ENCODE data around the gene ILDR2.

ILDR2 gene

DNA sequence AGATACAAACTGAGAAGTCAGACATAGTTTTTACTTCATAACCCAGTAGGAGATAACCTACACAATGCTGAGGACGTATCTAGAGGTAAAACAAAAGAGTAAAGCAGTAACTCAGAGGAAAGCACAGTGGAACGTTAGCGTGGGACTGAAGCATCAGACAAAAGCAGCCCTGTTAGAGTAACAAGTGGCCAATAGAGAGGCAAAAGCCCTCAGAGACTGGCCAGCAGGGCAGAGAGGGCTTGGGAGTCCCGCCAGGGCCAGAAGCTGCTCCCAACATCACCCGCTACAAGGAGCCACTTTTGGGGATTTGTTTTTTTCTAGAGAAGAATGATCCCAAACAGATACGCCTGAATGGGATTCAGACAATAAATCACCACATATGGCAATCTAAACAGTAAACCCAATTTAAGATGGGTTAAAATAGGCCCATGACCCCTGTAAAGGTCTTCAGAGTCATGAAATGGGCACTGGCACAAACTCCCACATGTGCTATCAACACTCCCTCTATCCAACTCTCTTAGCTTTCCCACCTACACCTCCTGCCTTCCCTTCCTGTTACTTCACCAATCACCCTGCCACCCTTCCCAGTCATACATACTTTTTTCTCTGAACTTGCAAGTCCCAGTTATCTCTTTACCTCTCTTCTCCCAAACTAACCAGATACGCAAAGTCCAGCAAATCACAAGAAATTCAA is 116.5 kb downstream of the ILDR2 start:
- Histone ChIP-seq H3K27me3 (ENCODE audit: insufficient read depth, poor library complexity, severe bottlenecking) (no peaks in the 10 kb centered on the region), H3K4me3 (replicated peaks; ENCODE audit: insufficient read depth, low read length) (no peak overlapping the region), H3K27ac (replicated peaks) (no peak overlapping the region)
- TF ChIP-seq POLR2AphosphoS5 (IDR thresholded peaks at IDR 0.05; ENCODE audit: low read depth) (no peak), GABPA (IDR thresholded peaks at IDR 0.05; ENCODE audit: low read depth) (no peak), SPI1 (IDR thresholded peaks at IDR 0.05; ENCODE audit: borderline replicate concordance, low read depth) (no peak)
- TF ChIP-seq, protein P1, sequence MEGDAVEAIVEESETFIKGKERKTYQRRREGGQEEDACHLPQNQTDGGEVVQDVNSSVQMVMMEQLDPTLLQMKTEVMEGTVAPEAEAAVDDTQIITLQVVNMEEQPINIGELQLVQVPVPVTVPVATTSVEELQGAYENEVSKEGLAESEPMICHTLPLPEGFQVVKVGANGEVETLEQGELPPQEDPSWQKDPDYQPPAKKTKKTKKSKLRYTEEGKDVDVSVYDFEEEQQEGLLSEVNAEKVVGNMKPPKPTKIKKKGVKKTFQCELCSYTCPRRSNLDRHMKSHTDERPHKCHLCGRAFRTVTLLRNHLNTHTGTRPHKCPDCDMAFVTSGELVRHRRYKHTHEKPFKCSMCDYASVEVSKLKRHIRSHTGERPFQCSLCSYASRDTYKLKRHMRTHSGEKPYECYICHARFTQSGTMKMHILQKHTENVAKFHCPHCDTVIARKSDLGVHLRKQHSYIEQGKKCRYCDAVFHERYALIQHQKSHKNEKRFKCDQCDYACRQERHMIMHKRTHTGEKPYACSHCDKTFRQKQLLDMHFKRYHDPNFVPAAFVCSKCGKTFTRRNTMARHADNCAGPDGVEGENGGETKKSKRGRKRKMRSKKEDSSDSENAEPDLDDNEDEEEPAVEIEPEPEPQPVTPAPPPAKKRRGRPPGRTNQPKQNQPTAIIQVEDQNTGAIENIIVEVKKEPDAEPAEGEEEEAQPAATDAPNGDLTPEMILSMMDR (IDR thresholded peaks at IDR 0.05; ENCODE audit: insufficient read depth, low read length): no peak
- TF ChIP-seq, protein P2, sequence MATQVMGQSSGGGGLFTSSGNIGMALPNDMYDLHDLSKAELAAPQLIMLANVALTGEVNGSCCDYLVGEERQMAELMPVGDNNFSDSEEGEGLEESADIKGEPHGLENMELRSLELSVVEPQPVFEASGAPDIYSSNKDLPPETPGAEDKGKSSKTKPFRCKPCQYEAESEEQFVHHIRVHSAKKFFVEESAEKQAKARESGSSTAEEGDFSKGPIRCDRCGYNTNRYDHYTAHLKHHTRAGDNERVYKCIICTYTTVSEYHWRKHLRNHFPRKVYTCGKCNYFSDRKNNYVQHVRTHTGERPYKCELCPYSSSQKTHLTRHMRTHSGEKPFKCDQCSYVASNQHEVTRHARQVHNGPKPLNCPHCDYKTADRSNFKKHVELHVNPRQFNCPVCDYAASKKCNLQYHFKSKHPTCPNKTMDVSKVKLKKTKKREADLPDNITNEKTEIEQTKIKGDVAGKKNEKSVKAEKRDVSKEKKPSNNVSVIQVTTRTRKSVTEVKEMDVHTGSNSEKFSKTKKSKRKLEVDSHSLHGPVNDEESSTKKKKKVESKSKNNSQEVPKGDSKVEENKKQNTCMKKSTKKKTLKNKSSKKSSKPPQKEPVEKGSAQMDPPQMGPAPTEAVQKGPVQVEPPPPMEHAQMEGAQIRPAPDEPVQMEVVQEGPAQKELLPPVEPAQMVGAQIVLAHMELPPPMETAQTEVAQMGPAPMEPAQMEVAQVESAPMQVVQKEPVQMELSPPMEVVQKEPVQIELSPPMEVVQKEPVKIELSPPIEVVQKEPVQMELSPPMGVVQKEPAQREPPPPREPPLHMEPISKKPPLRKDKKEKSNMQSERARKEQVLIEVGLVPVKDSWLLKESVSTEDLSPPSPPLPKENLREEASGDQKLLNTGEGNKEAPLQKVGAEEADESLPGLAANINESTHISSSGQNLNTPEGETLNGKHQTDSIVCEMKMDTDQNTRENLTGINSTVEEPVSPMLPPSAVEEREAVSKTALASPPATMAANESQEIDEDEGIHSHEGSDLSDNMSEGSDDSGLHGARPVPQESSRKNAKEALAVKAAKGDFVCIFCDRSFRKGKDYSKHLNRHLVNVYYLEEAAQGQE (IDR thresholded peaks at IDR 0.05; ENCODE audit: insufficient replicate concordance, low read depth): no peak
- DNase-seq (ENCODE audit: low read depth in 1 of 2, low spot score in 1 of 2): no peak
